Measurements from ENCODE around the gene ANKRD26.

GRCh38 chr10:27041196-27041595 lies 59.1 kb downstream of the ANKRD26 start:
- TF ChIP-seq CTCF (IDR thresholded peaks at IDR 0.05) (no peak), POLR2A (IDR thresholded peaks at IDR 0.05) (no peak)

Data from lower leg skin (tissue), 3 donors.